ENCODE measurements around the gene MFF. TPM values are rescaled to one million over a fixed set of nuclear protein-coding genes. Genes with fewer than 3 reads are reported as not detected.
A peak's percentile ranks its signal among the peaks of the same experiment; 100 is the strongest.

The MFF gene
- total and polyA plus RNA-seq, 10 of the 15 experiments (the other 5 are each of a cell fraction or from before 2014, with no cell fraction given) = 19.6 to 131 (median 106) TPM

DNA sequence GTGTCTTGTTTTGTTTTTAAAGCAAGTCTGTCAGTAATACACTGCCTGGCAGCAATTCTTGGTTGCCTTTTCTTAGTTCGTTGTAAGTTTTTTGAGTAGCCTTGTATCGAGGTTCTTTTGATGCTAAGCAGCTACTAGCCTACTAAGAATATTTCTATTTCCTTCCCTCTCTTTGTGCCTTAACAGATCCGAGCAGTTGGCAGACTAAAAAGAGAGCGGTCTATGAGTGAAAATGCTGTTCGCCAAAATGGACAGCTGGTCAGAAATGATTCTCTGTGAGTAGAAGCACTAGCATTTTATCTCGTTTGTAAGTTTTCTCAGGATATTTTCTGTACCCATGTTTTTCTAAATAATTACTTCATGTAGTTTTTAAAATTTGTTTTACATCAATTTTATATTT, 15.1 kb downstream of the MFF start (continued):
- TF ChIP-seq WRNIP1 (IDR thresholded peaks at IDR 0.05; ENCODE audit: borderline replicate concordance, low read depth, low read length) = no peak

DNA sequence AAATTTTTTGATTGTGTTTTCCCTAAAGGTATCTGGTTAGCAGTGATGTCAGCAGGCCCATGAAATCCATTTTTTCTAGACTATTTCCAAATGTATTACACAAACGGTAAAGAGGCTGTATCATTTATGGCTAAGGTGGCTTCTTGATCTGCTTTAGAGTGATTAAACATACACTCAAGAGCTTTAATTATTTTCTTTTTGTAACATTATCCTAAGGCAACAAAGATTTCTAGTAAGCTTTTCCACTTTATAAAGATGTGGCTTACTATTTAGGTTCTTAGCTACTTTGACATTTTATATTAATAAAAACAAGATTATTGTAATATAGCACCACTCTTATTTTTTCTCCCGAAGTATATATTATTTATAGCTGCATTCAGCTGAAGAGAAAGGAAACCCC, 16.5 kb downstream of the MFF start:
- no TSS peak for BruUV-seq (replicated peaks)
- Histone ChIP-seq H3K27ac (ENCODE audit: control insufficient read depth, insufficient read depth) (no peak overlapping the region), H3K9me3 (replicated peaks; ENCODE audit: control insufficient read depth, insufficient read depth, low read length) (no peaks in the 10 kb centered on the region), H3K27me3 (replicated peaks in 1 of 2; ENCODE audit: control insufficient read depth in 2 of 2, insufficient read depth in 2 of 2, low read length in 1 of 2) (no peaks in the 10 kb centered on the region), H2AFZ (ENCODE audit: control insufficient read depth, low read depth, low read length) (no peak overlapping the region), H3K36me3 (ENCODE audit: control insufficient read depth in 2 of 2, insufficient read depth in 2 of 2, low read length in 1 of 2) (peaks cover 0 to 8% of the 10 kb centered on the region in 2 experiments; a peak in 2 of 4 replicates), H3K4me2 (ENCODE audit: control insufficient read depth, insufficient read depth) (no peak overlapping the region), H4K20me1 (ENCODE audit: control insufficient read depth, insufficient read depth) (no peaks in the 10 kb centered on the region), H3K9ac (ENCODE audit: control insufficient read depth, insufficient read depth, low read length) (no peak overlapping the region), H3K4me3 (no peak overlapping the region), H3K79me2 (ENCODE audit: control insufficient read depth, insufficient read depth, low read length) (no peaks in the 10 kb centered on the region; the same call in 1 of the 2 replicates), H3K4me1 (ENCODE audit: control insufficient read depth, insufficient read depth, low read length) (no peaks in the 10 kb centered on the region)
- RAD21 ChIA-PET (ENCODE audit: unreplicated experiment) = no interaction called here
- CTCF ChIA-PET = interaction anchor here (1.4 kb wide), 1 partner anchor 14 kb away, joined by 3 read pairs; no protein-coding TSS in a partner anchor
- TF ChIP-seq, protein P1, sequence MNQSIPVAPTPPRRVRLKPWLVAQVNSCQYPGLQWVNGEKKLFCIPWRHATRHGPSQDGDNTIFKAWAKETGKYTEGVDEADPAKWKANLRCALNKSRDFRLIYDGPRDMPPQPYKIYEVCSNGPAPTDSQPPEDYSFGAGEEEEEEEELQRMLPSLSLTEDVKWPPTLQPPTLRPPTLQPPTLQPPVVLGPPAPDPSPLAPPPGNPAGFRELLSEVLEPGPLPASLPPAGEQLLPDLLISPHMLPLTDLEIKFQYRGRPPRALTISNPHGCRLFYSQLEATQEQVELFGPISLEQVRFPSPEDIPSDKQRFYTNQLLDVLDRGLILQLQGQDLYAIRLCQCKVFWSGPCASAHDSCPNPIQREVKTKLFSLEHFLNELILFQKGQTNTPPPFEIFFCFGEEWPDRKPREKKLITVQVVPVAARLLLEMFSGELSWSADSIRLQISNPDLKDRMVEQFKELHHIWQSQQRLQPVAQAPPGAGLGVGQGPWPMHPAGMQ (IDR thresholded peaks at IDR 0.05; ENCODE audit: borderline replicate concordance) = no peak
- no peak for TF ChIP-seq IKZF1 (conservative IDR thresholded peaks at IDR 0.05)
- POLR2A ChIA-PET = no interaction called here
- DNase-seq (ENCODE audit: low read depth, low spot score) (no peak), ATAC-seq (no peak), FAIRE-seq (no peak)
- intact Hi-C loops (cut with micrococcal nuclease; ENCODE audit: unreplicated experiment) = no loop called here
- SMC1A ChIA-PET (ENCODE audit: uncharacterized antibody, unreplicated experiment) = interaction anchor here (0.9 kb wide), 1 partner anchor 15 kb away, joined by 4 read pairs; no protein-coding TSS in a partner anchor
- in situ Hi-C loops (cut with MboI) = no loop called here
- 98% methylated on average over 2 of the region's 2 CpGs for WGBS (ENCODE audit: insufficient coverage, insufficient replicate concordance, low lambda C conversion rate, missing lambda C conversion rate)

DNA sequence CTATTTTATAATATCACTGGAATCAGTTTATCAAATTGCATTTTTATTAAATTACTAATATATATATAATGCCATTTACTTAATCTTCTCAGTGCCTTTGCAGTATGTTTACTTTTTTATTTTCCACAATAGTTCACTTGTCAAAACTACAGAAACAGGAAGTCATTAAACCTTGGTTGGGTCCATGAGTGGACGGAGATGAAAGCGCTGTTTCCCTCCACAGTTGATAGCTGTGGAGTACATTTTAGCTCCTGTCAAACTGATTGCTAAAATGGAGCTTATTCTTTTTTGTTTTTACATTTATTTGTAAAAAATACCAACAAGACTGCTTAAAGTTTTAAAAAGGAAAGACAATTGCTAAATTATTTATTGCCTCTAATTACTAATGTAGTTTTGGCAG, 19.2 kb downstream of the MFF start:
- ChIA-PET RAD21 (ENCODE audit: unreplicated experiment) (no interaction called here), CTCF (no interaction called here), SMC1A (ENCODE audit: uncharacterized antibody, unreplicated experiment) (interaction anchor here (1.2 to 2.0 kb wide), 3 partner anchors 10 to 370 kb away, joined by 3 to 4 read pairs (median 3); no protein-coding TSS in a partner anchor), POLR2A (interaction anchor here (1.2 kb wide), 1 partner anchor 14 kb away, joined by 3 read pairs; no protein-coding TSS in a partner anchor)
- in situ Hi-C loops (cut with MboI) (no loop called here), intact Hi-C loops (cut with micrococcal nuclease; ENCODE audit: unreplicated experiment) (no loop called here)
- no TSS peak for BruUV-seq (replicated peaks)
- no peaks in the 10 kb centered on the region for H3K9me3 ChIP-seq (replicated peaks; ENCODE audit: control insufficient read depth, insufficient read depth, low read length)
- peaks cover 0 to 12% of the 10 kb centered on the region in 2 experiments; a peak in 2 of 4 replicates for H3K36me3 ChIP-seq (ENCODE audit: control insufficient read depth in 2 of 2, insufficient read depth in 2 of 2, low read length in 1 of 2)
- no peak overlapping the region for H3K9ac ChIP-seq (ENCODE audit: control insufficient read depth, insufficient read depth, low read length)
- no peak for ATAC-seq
- no peak for DNase-seq (ENCODE audit: low read depth, low spot score)
- no peaks in the 10 kb centered on the region for H3K4me1 ChIP-seq (ENCODE audit: control insufficient read depth, insufficient read depth, low read length)
- no peaks in the 10 kb centered on the region for H3K27me3 ChIP-seq (replicated peaks in 1 of 2; ENCODE audit: control insufficient read depth in 2 of 2, insufficient read depth in 2 of 2, low read length in 1 of 2)
- no peak overlapping the region for H3K4me2 ChIP-seq (ENCODE audit: control insufficient read depth, insufficient read depth)
- 98% methylated on average over 2 of the region's 2 CpGs for WGBS (ENCODE audit: insufficient coverage, insufficient replicate concordance, low lambda C conversion rate, missing lambda C conversion rate)
- no peak overlapping the region for H2AFZ ChIP-seq (ENCODE audit: control insufficient read depth, low read depth, low read length)
- no peaks in the 10 kb centered on the region for H4K20me1 ChIP-seq (ENCODE audit: control insufficient read depth, insufficient read depth)
- H3K27ac ChIP-seq (ENCODE audit: control insufficient read depth, insufficient read depth) = no peak overlapping the region
- H3K4me3 ChIP-seq = no peak overlapping the region
- H3K79me2 ChIP-seq (ENCODE audit: control insufficient read depth, insufficient read depth, low read length) = no peaks in the 10 kb centered on the region; the same call in 1 of the 2 replicates
- FAIRE-seq = no peak
- TF ChIP-seq, protein P2, sequence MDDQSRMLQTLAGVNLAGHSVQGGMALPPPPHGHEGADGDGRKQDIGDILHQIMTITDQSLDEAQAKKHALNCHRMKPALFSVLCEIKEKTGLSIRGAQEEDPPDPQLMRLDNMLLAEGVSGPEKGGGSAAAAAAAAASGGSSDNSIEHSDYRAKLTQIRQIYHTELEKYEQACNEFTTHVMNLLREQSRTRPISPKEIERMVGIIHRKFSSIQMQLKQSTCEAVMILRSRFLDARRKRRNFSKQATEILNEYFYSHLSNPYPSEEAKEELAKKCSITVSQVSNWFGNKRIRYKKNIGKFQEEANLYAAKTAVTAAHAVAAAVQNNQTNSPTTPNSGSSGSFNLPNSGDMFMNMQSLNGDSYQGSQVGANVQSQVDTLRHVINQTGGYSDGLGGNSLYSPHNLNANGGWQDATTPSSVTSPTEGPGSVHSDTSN (IDR thresholded peaks at IDR 0.05; ENCODE audit: insufficient replicate concordance, low read depth, low read length) = no peak
- peak; percentile 29; the same call in 1 of the 2 replicates for TF ChIP-seq SPI1 (IDR thresholded peaks at IDR 0.05; ENCODE audit: borderline replicate concordance, insufficient read depth, low read depth, low read length)
